ENCODE measurements around the gene PDPN.

- TF ChIP-seq CTCF (IDR thresholded peaks at IDR 0.05; ENCODE audit: insufficient read depth, low read depth, low read length) (no peak), EZH2 (IDR thresholded peaks at IDR 0.05; ENCODE audit: insufficient read depth, low read length) (no peak)
These were observed 27.3 kb upstream of the PDPN start for GRCh38 chr1:13556224-13556764.
